Ovary (tissue), 3 donors: Measurements from ENCODE around the gene HOXA13.

Source experiments
- CTCF ChIP-seq, 3 donors: fragments of 450-650 bp in 2 of 3; fragments of 200-600 bp in 1 of 3; IDR thresholded peaks; one replicate each; pipeline versions ENCODE4 v1.5.1 to v1.8.0; 2016 to 2022; ENCODE audit warnings: antibody characterized with exemption in 3 of 3, mild to moderate bottlenecking in 1 of 3
- EP300 ChIP-seq: sonication (generic); formaldehyde crosslinking; IDR thresholded peaks from one replicate; pipeline ENCODE4 v1.6.1; 2017; ENCODE audit warnings: antibody characterized with exemption
- donor health status: DM: no; HTN: no; CAD: no.

DNA sequence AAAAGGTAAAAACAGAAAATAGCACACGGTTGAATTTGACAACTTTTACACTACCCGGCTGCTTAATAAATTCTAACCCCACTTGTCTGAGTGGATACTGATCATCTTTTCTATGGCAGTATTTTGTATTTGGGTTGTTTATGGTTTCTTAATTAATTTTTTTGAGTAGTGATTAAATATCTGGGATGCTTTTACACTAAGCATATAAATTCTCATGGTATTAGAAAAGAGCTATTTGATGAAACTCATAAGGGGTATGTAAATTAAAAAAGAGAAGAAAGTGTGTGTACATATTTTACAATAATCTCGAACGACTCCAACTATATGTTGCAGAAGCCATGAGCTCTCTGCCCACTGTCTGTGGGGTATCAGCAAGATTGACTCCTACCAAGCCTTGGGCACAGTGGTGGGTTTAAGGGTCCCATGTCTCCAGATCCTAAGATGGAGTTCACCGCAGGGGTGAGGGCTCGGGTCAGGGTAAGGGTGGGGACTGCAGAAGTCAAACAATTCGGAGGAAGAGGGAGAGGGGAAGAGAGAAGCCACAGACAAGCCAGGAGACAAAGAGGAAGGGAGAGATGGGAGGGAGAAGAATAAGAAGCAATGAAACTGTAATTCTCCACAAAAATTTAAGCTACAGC lies 7.6 kb upstream of the HOXA13 start:
- TF ChIP-seq CTCF (IDR thresholded peaks at IDR 0.05): no peak
- TF ChIP-seq EP300: no peak
